Naive thymus-derived CD4-positive, alpha-beta T cell (primary cell): ENCODE results near the gene HDAC4. TPM values are rescaled to one million over a fixed set of nuclear protein-coding genes. Genes with fewer than 3 reads are reported as not detected.

Experiments used
- ATAC-seq: fragments of 150-1000 bp; cut with Tn5 transposase; 2 replicates; pipeline ENCODE4 v1.10.0; 2021; ENCODE audit warnings: mild to moderate bottlenecking, moderate library complexity
- CTCF ChIA-PET: fragments of 350-600 bp; sonication (Branson Sonifier 250); formaldehyde crosslinking; loops from one replicate; lab custom pipeline; 2021; ENCODE audit warnings: antibody characterized with exemption; lab: Charles Lee
- POLR2A ChIA-PET: fragments of 350-600 bp; sonication (Branson Sonifier 250); formaldehyde crosslinking; loops from one replicate; lab custom pipeline; 2021; ENCODE audit warnings: antibody characterized with exemption, inconsistent platforms; lab: Charles Lee
- DNase-seq, 9 donors: peaks; one replicate each; pipeline versions ENCODE4 v3.0.0 to v3.0.0-alpha.2; 2020 to 2022; ENCODE audit warnings: mixed read lengths in 1 of 9
- H3K27ac ChIP-seq: one replicate; pipeline ENCODE4 v1.7.0; 2013; ENCODE audit warnings: mild to moderate bottlenecking, low read depth, low read length, moderate library complexity
- H3K27me3 ChIP-seq, 2 donors: one replicate each; pipeline ENCODE4 v1.7.0; 2013; ENCODE audit warnings: low read length in 2 of 2, mild to moderate bottlenecking in 2 of 2, moderate library complexity in 2 of 2; ENCODE audit not compliant: control insufficient read depth in 2 of 2, insufficient read depth in 2 of 2
- H3K36me3 ChIP-seq, 3 experiments: 1 replicate in 2 of 3; 2 replicates in 1 of 3; pipeline ENCODE4 v1.7.0; 2013; ENCODE audit warnings: low read length in 3 of 3, mild to moderate bottlenecking in 3 of 3, moderate library complexity in 1 of 3; ENCODE audit not compliant: insufficient read depth in 3 of 3, control insufficient read depth in 2 of 3
- H3K4me1 ChIP-seq, 2 donors: one replicate each; pipeline ENCODE4 v1.7.0; 2013; ENCODE audit warnings: low read length in 2 of 2, mild to moderate bottlenecking in 2 of 2, moderate library complexity in 1 of 2; ENCODE audit not compliant: control insufficient read depth in 2 of 2, insufficient read depth in 2 of 2
- H3K4me3 ChIP-seq: 2 replicates; pipeline ENCODE4 v1.7.0; 2013; ENCODE audit warnings: mild to moderate bottlenecking, low read length
- H3K9me3 ChIP-seq, 3 experiments: 1 replicate in 2 of 3; 2 replicates in 1 of 3; pipeline ENCODE4 v1.7.0; 2013; ENCODE audit warnings: low read length in 3 of 3; ENCODE audit not compliant: control insufficient read depth in 2 of 3
- H3K27ac Mint-ChIP-seq, 9 donors: one replicate each; pipeline ENCODE4 v1.8.0; 2020 to 2022; ENCODE audit warnings: mixed read lengths in 9 of 9, mild to moderate bottlenecking in 8 of 9, moderate library complexity in 5 of 9, inconsistent platforms in 2 of 9
- H3K27me3 Mint-ChIP-seq, 5 donors: one replicate each; pipeline ENCODE4 v1.8.0; 2021 to 2022; ENCODE audit warnings: mixed read lengths in 5 of 5, mild to moderate bottlenecking in 1 of 5
- H3K36me3 Mint-ChIP-seq, 5 donors: one replicate each; pipeline ENCODE4 v1.8.0; 2020 to 2022; ENCODE audit warnings: mixed read lengths in 5 of 5, mild to moderate bottlenecking in 3 of 5, inconsistent platforms in 1 of 5
- H3K4me1 Mint-ChIP-seq, 7 donors: one replicate each; pipeline ENCODE4 v1.8.0; 2020 to 2022; ENCODE audit warnings: mixed read lengths in 7 of 7, mild to moderate bottlenecking in 3 of 7, inconsistent platforms in 1 of 7
- H3K4me3 Mint-ChIP-seq, 10 donors: one replicate each; pipeline ENCODE4 v1.8.0; 2020 to 2022; ENCODE audit warnings: mild to moderate bottlenecking in 10 of 10, mixed read lengths in 10 of 10, moderate library complexity in 6 of 10, inconsistent platforms in 2 of 10
- H3K9me3 Mint-ChIP-seq, 11 donors: one replicate each; pipeline ENCODE4 v1.8.0; 2020 to 2022; ENCODE audit warnings: mixed read lengths in 11 of 11, mild to moderate bottlenecking in 4 of 11, inconsistent platforms in 1 of 11, moderate library complexity in 1 of 11
- intact Hi-C, 2 donors: fragments of 100-400 bp; cut with micrococcal nuclease; formaldehyde crosslinking; loops; one replicate each; pipeline ENCODE4 v1.15.1; 2023
- polyA plus RNA-seq, 2 donors: library from polyadenylated mRNA; unstranded; fragments of 300-500 nt; fragmentation: Illumina TruSeq; gene quantifications; one replicate each; pipeline ENCODE4 v1.2.3, GENCODE V29; 2021
- total RNA-seq, 6 experiments: library from RNA in 5 of 6; stranded (reverse) in 5 of 6; gene quantifications; 1 replicate in 5 of 6; 2 replicates in 1 of 6; pipeline ENCODE4 v1.2.3 and lab custom pipeline; 2021 to 2026

HDAC4 gene
- total and polyA plus RNA-seq, 7 experiments from 2014 or later: 7.4 to 101 (median 55.3) TPM

DNA sequence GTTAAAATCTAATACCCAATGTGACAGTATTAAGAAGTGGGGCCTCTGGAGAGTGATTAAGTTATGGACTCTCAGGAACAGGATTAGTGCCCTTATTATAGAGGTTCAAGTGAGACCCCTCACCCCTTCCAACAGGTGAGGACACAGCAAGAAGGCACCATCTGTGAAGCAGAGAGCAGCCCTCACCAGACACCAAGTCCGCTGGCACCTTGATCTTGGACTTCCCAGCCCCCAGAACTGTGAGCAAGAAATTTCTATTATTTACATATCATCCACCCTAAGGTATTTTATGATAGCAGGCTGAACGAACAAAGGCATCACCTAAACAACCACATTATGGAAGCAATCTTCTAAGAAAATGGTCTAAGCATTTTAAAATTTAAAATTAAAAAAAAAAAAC, 59.0 kb downstream of the HDAC4 start:
- Histone ChIP-seq H3K4me3 (no peak overlapping the region), H3K36me3 (no peaks in the 10 kb centered on the region), H3K27ac (no peak overlapping the region), H3K4me1 (peaks cover 11 to 22% of the 10 kb centered on the region in 2 donors), H3K27me3 (no peaks in the 10 kb centered on the region), H3K9me3 (no peaks in the 10 kb centered on the region)
- no peak overlapping the region for H3K4me3 Mint-ChIP-seq
- no peaks in the 10 kb centered on the region for H3K9me3 Mint-ChIP-seq
- no peak for DNase-seq
- H3K27ac Mint-ChIP-seq: peak overlapping the region in 1 of 9 donors; percentile 44
- H3K4me1 Mint-ChIP-seq: peaks cover 22 to 51% (median 35%) of the 10 kb centered on the region in 7 donors
- no peak for ATAC-seq
- peaks cover 8 to 24% (median 18%) of the 10 kb centered on the region in 5 donors for H3K36me3 Mint-ChIP-seq
- ChIA-PET CTCF (no interaction called here), POLR2A (interaction anchor here (1.8 kb wide), 1 partner anchor 14 kb away, joined by 4 read pairs; no protein-coding TSS in a partner anchor)
- no peaks in the 10 kb centered on the region for H3K27me3 Mint-ChIP-seq
- intact Hi-C loops: no loop called here

GRCh38 chr2:239341146-239341732, 59.6 kb downstream of the HDAC4 start:
- Histone ChIP-seq H3K36me3 (no peaks in the 10 kb centered on the region), H3K4me1 (peaks cover 11 to 17% of the 10 kb centered on the region in 2 donors), H3K27me3 (no peaks in the 10 kb centered on the region), H3K4me3 (no peak overlapping the region), H3K9me3 (no peaks in the 10 kb centered on the region), H3K27ac (no peak overlapping the region)
- CTCF ChIA-PET: no interaction called here
- Mint-ChIP-seq H3K4me1 (peaks cover 23 to 57% (median 35%) of the 10 kb centered on the region in 7 donors), H3K9me3 (no peaks in the 10 kb centered on the region), H3K4me3 (peak overlapping the region in 2 of 10 donors; percentile 0 to 37), H3K27me3 (no peaks in the 10 kb centered on the region), H3K27ac (peak overlapping the region in 4 of 9 donors; percentile 3 to 26 (median 12)), H3K36me3 (peaks cover 8 to 30% (median 18%) of the 10 kb centered on the region in 5 donors)
- DNase-seq (no peak), ATAC-seq (no peak)
- POLR2A ChIA-PET: no interaction called here
- intact Hi-C loops: no loop called here

- intact Hi-C loops: no loop called here
- peaks cover 24 to 63% (median 37%) of the 10 kb centered on the region in 7 donors for H3K4me1 Mint-ChIP-seq
- Histone ChIP-seq H3K36me3 (no peaks in the 10 kb centered on the region), H3K27me3 (no peaks in the 10 kb centered on the region), H3K9me3 (no peaks in the 10 kb centered on the region), H3K4me3 (no peak overlapping the region), H3K27ac (no peak overlapping the region), H3K4me1 (peaks cover 11 to 17% of the 10 kb centered on the region in 2 donors)
- H3K9me3 Mint-ChIP-seq: no peaks in the 10 kb centered on the region
- H3K36me3 Mint-ChIP-seq: peaks cover 8 to 35% (median 21%) of the 10 kb centered on the region in 5 donors
- POLR2A ChIA-PET: interaction anchor here (0.7 kb wide), 2 partner anchors 30 to 46 kb away, joined by 3 read pairs; no protein-coding TSS in a partner anchor
- DNase-seq: no peak
- peak overlapping the region in 8 of 10 donors; percentile 7 to 62 (median 44) for H3K4me3 Mint-ChIP-seq
- CTCF ChIA-PET: interaction anchor here (1.0 kb wide), 1 partner anchor 13 kb away, joined by 4 read pairs; no protein-coding TSS in a partner anchor
- peak overlapping the region; percentile 38 to 94 (median 62) for H3K27ac Mint-ChIP-seq
- H3K27me3 Mint-ChIP-seq: no peaks in the 10 kb centered on the region
- ATAC-seq: peak; percentile 68
Measured at GRCh38 chr2:239339726-239340601, 60.9 kb downstream of the HDAC4 start.

DNA sequence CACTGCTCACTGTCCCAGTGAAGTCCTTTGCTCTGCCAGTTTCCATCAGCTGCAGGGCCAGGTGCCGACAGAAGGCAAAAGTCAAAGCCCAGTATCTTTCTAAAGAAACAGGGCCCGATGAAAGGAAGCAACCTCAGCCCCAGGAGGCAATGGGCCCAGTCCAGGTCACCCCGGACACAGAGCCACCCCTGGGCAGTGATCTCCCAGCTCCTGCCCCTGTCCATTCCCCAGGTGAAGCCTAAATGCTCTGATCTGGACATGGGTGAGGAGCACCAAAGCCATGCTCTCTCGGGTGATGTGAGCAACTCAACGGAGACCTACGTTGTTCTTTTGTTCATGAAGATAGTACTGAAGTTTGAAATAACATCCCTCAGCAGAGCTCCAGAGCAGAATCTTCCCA, 61.6 kb downstream of the HDAC4 start:
- ATAC-seq: no peak
- no peaks in the 10 kb centered on the region for H3K9me3 ChIP-seq
- H3K27me3 ChIP-seq: no peaks in the 10 kb centered on the region
- ChIA-PET CTCF (interaction anchor here (0.6 kb wide), 1 partner anchor 24 kb away, joined by 4 read pairs; no protein-coding TSS in a partner anchor), POLR2A (interaction anchor here (0.7 to 1.4 kb wide), 2 partner anchors 18 to 45 kb away, joined by 3 to 4 read pairs; no protein-coding TSS in a partner anchor)
- intact Hi-C loops: no loop called here
- Mint-ChIP-seq H3K27me3 (no peaks in the 10 kb centered on the region), H3K36me3 (peaks cover 7 to 32% (median 21%) of the 10 kb centered on the region in 5 donors), H3K9me3 (no peaks in the 10 kb centered on the region), H3K4me3 (peak overlapping the region in 6 of 10 donors; percentile 25 to 62 (median 50)), H3K4me1 (peaks cover 24 to 63% (median 37%) of the 10 kb centered on the region in 7 donors), H3K27ac (peak overlapping the region in 7 of 9 donors; percentile 23 to 81 (median 62))
- peaks cover 11 to 17% of the 10 kb centered on the region in 2 donors for H3K4me1 ChIP-seq
- H3K4me3 ChIP-seq: no peak overlapping the region
- no peak for DNase-seq
- no peaks in the 10 kb centered on the region for H3K36me3 ChIP-seq
- H3K27ac ChIP-seq: no peak overlapping the region

- Histone ChIP-seq H3K36me3 (no peaks in the 10 kb centered on the region), H3K4me3 (no peak overlapping the region), H3K27me3 (no peaks in the 10 kb centered on the region), H3K4me1 (peaks cover 11 to 17% of the 10 kb centered on the region in 2 donors), H3K9me3 (no peaks in the 10 kb centered on the region), H3K27ac (no peak overlapping the region)
- intact Hi-C loops: no loop called here
- peaks cover 24 to 63% (median 41%) of the 10 kb centered on the region in 7 donors for H3K4me1 Mint-ChIP-seq
- ATAC-seq: no peak
- no peaks in the 10 kb centered on the region for H3K9me3 Mint-ChIP-seq
- no peak overlapping the region for H3K4me3 Mint-ChIP-seq
- peak overlapping the region in 1 of 9 donors; percentile 63 for H3K27ac Mint-ChIP-seq
- H3K27me3 Mint-ChIP-seq: peaks cover 0 to 1% (median 0%) of the 10 kb centered on the region in 5 donors
- ChIA-PET POLR2A (interaction anchor here (1.1 to 1.4 kb wide), 2 partner anchors 9 to 16 kb away, joined by 3 to 4 read pairs; no protein-coding TSS in a partner anchor), CTCF (no interaction called here)
- peaks cover 4 to 27% (median 18%) of the 10 kb centered on the region in 5 donors for H3K36me3 Mint-ChIP-seq
- DNase-seq: no peak
Measured at GRCh38 chr2:239337877-239338484, 62.8 kb downstream of the HDAC4 start.
